Fibroblast of skin of scalp (primary cell): ENCODE data around the gene TMEM131L.
"Not testable (repeated sequence)": the region's sequence is repeated elsewhere in the genome, so short reads cannot be mapped to it uniquely, and the experiment has no call there.

Experiments used
- DNase-seq: peaks from one replicate; pipeline ENCODE4 v3.0.0-alpha.2; 2013

The TMEM131L gene

DNA sequence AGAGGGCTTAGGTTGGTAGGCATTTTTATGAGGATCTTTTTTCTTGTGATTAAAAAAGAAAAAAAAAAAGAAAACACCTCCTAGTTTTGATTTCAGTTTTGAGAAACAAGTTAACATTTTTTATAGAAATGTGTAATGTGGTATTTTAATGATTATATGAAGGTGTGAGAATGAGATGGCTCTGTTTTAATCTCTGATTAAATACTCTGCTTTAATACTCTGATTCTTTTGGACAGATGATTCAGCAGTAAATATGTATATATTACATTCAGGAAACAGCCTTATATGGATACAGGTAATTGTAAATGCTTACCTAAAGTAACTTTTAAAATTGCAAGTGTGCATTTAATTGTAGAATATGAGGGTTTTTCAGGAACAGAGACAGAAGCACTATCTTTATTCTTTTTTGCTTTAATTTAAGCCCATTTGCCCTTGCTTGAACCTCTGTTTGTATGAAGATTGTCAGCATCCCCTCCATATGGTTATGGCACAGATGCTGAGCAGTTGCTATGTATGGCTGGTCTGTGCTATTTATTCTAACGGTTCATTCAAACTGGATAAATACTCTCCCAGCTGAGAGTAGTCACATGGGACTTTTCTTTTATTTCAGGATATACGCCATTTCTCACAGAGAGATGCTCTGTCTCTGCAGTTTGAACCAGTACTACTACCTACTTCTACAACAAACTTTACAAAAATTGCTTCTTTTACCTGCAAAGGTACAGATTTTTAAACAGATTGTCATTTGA, 117.0 kb downstream of the TMEM131L start:
- no peak for DNase-seq

DNA sequence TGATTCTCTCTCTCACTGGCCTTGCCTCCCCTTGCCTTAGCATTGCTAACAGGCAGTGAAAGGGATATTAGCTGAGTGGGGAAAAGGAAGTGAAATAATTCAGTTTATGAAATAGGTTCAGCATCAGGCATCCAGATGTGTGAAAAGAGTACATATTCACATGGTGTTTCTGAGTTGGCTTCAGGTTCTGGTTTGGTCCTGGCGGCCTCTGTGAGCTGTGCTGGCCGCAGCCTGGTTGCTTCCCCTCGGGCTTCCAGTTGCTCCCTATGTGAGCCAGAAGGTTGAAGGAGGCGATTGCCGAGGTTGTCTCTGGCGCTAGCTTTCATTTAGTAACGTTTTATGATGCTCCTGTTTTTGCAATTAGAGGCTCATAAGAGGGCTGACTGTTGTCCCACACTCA, 118.9 kb downstream of the TMEM131L start:
- DNase-seq, result no peak

DNA sequence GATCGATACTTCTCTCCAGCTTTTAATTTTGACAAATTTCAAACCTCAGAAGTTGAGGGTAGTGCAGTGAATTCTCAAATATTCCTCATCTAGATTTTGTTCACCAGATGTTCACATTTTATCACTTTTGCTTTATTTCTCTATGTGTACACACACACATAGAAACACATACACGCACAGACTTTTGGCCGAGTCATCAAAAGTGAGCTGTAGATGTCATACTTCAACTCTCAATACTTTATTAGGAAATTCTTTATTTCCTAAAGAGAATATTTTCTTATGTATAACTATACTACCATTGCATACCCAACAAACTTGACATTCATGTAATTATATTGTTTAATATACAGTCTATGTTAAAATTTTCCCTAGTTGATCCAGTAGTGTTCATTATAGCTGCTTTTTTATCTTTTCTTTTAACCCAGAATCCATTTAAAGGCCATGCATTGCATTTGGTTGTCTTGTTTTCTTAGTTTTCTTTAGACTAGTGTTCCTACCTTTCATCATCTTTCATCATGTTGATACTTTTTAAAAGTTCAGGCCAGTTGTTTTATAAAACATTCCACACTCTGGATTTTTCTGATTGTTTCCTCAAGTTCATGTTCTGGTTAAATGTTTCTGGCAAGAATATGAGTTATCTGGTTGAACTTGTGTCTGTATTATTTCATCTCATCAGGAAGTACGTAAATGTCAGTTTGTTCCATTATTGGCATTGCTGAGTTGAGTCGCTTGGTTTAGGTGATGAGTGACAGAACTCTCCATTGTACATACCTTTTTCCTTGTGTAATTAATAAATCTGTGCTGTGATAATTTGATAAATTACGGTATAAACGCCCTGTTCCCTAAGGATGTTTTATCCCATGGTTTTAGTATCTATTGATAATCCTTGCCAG, 123.8 kb downstream of the TMEM131L start:
- no peak for DNase-seq

DNA sequence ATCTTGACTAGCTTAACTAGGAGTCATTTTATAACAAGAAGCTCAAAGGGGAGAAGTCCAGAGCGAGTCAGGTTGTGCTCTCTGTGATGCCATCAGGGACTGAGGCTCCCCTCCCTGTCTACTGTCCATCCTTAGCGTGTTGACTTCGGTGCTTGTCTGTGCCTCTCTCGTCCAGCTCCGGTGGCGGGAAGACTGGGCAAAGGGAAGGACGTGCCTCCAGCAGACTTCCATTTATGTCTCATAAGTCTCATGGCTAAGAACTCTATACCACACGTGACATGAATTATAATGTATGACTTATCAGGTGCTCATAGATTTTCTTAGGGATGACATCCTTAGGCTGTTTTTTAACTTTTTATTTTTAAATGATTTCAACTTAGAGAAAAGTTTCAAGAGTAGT, 125.3 kb downstream of the TMEM131L start:
- DNase-seq, result no peak

DNA sequence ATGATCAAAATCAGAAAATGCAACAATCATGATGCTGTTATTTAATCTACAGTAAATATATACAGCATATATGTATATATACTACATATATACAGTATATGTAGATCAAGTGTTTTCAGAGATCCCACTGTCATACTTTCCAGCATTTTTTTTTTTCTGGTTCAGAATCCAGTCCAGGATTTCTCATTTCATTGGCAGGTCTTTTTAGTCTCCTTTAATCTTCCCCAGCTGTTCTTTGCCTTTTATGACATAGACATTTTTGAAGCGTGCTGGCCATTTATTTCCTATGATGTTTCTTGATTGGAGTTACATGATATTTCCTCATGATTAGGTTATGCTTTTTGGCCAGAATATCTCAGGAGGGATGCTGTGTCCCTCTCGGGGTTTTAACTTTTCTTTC, 125.9 kb downstream of the TMEM131L start:
- DNase-seq, result no peak

DNA sequence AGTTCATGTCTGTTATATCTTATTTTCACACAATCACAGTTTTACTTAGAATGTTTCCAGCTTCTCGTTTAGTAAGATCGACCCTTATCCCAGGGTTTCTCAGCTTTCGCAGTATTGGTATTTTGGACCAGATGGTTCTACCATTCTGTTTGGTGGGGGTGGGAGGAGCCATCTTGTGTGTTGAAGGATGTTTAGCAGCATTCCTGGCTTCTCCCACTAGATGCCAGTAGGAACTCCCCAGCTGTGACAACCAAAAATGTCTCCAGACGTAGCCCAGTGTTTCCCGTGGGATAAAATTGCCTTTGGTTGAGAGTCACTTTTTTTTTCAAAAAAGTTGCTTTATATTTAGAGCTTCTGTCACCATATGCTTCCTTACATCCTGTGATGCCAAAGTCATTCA, 127.0 kb downstream of the TMEM131L start:
- peak; percentile 37 for DNase-seq

DNA sequence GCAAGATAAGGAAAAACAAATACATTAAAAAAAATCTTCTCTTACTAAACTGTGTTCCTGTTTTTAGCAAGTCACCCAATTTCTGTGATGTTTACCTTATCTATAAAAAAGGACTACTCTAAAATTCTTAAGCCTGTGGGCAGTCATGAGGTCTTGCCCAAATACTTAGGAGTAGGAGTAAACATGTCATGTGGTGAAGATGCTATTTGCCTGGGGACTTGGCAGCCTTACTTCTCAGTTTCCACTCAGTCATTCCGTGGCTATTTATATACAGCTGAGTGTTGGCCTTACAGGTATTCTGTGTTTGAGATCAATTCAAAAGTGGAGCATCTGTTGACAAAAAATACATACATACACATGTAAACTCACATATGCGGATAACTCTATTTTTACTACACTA, 128.1 kb downstream of the TMEM131L start:
- peak; percentile 24 for DNase-seq

DNA sequence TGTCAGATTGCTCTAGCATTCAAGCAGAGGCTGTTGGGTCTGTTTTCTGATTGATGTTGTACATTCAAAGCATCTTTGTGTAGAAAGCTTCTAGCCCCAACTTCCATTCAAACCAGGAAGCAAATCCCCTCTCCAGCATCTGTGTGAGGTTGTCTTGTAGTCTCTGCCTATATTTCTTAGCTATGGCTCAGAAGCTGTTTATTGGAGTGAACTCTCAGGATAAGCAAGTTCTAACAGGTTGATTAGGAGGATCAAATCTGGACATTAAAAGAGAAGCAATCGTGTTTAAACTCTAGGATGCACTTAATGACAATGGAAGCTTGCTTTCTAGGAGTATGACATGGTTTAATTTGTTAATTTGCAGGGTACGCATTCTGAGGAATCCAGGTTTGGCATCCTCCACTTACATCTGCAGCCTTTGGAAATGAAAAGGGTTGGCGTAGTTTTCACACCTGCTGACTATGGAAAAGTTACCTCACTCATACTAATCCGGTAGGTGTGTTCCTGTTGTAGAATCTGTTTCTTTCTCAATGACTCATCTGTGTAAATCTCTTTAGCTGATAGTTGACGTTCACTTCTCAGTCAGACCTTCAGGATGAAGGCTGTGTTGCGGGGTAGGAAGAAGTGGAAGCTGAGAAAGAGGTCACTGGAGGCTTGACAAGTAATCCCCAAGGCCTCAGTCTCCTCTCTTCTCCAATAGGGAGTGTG, 129.9 kb downstream of the TMEM131L start:
- no peak for DNase-seq

DNA sequence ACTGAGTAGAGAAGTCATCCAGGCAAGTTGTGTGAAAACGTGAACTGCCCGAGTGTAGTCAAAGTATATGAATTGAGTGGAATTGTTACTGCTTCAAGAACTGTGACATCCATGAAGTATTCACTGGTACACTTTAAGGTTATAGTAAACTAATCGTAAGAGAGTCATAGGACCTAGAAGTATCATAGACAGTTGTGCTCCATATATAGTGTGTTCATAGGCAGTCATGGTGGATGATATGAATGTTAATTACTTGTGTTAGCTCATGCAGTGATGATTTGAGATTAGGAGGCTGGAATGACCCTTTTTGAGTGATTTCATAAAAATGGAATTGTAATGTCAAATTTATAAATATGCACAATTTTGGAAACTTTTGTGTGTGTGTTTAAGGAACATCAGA, 136.6 kb downstream of the TMEM131L start:
- DNase-seq, result no peak

DNA sequence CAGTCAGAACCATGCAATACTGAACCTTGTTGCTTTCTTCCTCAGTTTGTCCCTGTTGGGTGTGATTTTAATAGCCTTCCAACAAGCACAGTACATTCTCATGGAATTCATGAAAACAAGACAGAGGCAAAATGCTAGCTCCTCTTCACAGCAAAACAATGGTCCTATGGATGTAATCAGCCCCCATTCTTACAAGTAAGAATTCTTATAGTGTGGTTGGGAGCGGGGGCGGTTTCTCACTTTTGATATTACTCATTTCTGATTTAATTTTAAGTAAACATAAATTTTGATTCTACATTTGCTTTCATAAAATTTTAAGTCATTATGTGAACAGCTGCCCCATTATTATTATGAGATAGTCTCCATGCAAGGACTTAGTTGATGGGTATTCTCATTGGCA, 137.1 kb downstream of the TMEM131L start:
- no peak for DNase-seq

DNA sequence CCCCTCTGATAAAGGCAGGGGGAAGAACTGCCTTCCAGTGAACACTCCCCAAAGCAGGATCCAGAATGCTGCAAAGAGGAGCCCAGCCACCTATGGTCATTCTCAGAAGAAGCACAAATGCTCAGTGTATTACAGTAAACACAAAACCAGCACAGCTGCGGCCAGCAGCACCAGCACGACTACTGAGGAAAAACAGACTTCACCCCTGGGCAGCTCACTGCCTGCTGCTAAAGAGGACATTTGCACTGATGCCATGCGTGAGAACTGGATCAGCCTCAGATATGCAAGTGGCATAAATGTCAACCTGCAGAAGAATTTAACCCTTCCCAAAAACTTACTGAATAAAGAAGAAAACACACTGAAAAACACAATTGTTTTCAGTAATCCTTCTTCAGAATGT, 137.7 kb downstream of the TMEM131L start:
- no peak for DNase-seq

DNA sequence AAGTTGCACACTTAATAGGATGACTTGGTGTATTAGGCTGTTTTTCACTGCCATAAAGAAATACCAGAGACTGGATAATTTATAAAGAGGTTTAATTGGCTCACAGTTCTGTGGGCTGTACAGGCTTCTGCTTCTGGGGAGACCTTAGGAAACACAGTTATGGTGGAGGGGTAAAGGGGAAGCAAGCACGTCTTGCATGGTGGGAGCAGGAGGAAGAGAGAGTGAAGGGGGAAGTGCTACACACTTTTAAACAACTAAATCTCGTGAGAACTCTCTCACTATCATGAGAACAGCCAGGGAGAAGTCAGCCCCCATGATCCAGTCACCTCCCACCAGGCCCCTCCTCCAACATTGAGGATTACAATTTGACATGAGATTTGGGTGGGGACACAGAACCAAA, 142.9 kb downstream of the TMEM131L start:
- not testable (repeated sequence) for DNase-seq

DNA sequence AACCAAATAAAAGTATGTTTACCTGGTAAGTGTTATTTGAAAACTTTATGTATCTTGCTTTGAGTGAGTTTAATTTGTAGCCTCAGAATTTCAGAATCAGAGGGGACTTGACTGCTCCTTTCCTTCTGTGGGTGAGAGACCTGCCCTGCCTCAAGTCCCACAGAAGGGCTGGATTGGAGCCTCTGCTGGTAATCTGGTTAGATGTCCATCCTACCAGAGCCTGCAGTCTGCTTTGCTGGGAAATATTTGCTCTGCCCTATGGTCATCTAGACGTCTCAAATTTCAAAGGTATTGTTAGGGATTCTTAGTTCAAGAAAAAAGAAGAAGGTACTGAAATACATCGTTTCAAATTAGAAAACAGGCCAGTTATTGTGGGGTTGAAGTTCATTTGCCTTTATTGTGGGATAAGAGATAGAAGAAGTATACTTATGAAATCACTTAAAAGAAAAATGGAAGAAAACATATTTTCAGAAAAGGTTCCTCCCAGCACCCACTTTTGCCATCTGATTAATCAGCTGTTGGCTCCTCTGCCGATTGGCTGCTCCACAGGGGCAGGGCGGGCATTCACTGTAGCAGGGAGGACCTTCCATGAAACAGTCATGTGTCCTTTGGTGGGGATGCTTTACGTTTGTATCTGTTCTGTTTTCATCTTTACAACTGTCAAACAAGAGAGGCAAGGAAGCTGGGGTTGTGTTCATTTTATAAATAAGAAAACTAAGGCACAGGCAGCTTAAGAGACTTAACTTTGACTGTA, 144.6 kb downstream of the TMEM131L start:
- DNase-seq, result no peak

DNA sequence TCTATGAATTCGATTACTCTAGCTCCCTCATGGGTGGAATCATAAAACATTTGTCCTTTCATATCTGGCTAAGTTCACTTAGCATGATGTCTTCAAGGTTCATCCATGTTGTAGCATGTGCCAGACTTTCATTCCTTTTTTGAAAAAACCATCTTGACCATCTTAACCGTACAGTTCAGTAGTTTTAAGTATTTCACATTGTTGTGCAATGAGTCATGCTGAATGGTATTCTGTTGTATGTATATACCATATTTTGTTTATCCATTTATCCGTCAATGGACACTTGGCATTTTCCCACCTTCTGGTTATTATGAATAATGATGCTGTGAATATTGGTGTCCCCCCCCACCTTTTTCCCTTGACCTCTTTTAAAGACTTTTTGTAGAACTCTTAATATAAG, 145.5 kb downstream of the TMEM131L start:
- DNase-seq, result peak; percentile 60

DNA sequence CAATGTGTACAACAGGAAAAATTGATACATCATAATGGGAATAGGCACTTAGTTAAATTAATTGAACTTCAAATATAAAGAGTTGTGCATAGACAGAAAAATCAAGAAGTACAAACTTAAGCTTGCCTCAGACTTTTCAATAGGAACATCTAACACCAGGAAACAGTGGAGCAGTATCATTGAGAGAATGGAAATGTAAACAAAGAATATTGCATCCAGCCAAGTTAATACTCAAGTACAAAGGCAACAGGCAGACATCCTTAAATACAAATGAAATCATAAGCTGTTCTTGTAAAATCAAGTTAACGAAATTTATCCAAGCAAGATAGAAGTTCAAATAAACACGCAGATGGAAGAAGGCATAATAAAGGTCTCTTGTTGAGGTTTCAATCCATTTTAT, 146.7 kb downstream of the TMEM131L start:
- no peak for DNase-seq

DNA sequence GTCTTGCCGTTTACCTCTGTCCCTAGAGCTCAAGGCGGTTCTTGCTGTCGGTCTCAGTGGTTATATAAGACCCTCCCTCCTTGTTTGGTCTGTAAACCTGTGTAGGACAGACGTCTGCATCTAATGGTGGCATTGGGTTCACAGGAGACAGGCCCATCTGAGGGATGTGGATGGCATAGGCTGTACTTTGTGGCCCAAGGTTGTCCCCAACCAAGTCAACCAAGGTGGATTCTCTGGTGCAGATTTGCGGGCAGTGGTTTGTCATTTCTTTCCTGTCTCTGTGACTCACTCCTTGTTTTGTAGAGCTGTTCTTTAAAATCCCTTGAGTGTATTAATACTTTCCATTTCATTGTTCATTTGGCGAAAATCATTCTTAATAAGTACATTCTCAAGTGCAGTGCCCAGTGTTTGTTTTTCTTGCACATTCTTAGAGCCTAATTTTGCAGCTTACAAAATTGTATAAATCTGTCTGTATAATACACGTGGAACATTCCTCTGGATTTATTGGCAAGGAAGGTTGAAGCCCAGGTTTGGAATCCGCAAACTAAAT, 149.9 kb downstream of the TMEM131L start:
- no peak for DNase-seq

DNA sequence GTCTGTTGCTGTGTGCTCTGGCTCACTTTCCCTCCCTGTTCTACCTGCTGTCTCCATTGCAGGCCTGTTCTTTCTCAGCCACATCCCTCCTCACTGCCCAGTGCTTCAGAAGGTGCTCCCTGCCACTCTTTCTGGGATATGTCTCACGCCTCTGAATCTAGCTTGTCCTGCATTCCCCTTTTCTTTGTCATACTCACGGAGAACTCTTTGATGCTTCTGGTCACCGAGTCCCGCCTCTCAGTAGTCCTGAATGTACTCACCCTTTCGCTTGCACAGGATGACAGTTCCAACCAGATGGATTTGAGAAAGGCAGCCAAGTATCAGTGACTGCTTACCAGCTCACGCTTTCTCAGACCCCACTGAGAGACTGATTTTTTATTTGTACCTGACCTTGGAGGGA, 152.7 kb downstream of the TMEM131L start:
- DNase-seq, result peak; percentile 4

DNA sequence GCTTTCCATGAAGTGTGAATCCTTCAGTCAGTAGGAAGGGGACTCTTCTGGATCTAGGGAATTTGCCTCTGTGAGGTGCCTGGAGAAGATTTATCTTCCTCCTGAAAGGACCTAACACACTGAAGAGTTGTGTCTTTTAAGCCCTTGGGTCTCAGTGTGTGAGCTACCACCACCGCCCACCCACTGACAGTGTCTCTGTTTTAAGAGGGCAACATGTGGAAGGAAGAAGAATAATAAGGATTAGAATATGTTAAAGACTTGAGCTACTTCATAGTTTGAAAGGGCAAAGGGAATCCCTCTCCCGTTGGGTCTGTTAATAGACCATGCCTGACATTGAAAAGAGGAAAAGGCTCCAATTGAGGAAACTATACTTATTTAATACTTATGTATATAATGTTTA, 153.7 kb downstream of the TMEM131L start:
- DNase-seq, result no peak

DNA sequence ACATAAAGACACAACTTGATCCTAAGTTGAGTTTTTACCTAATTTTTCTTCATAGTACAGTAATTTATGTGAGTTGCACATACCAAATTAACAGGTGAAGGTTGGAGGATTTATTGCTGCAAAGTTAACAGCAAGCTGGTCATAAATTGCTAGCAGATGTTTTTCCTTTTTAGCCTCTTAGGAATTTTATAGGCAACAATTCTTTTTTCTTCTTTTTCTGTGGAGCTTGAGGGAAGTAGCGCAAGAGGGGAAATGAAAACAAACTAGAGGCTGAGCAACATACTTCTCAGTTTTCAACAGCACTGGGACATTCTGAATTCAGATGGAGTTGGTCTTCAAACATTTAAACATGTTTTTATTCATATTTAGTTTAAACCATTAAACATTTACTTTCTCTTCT, 154.2 kb downstream of the TMEM131L start:
- peak; percentile 51 for DNase-seq

DNA sequence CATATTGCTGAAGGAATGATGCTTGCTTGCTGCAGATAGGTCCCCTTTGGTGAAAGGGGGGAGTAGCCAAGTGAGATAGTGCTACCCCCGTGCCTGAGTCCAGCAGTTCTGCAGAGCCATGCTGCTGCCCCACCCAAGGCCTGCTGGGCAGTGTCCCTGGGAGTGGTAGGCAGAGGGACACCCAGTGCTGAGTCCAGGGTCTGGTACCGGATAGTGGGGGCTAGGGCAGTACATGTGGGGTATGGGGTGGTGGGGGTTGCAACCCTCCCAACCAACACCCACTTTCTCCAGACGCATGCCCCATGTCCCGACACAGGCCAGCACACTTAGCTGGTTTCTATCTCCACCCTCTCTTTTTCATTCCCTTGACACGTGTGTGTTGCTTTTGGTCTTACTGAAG, 155.9 kb downstream of the TMEM131L start:
- DNase-seq, result no peak

DNA sequence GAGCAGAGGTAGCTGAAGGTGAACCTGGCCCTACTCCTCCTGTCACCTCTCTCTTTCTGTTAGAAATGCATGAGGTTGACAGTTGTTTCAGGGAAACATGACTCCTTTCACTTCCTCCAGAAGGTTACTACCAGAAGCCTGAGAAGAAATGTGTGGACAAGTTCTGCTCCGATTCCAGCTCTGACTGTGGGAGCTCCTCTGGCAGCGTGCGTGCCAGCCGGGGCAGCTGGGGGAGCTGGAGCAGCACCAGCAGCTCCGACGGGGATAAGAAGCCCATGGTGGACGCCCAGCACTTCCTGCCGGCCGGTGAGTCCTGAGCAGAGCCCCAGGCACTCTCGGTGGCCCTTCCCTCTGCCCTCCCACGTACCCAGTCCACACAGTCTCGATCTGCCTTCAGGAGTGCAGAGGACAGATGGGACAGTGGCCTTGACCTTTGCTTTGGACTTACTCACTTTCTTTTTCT, 156.6 kb downstream of the TMEM131L start:
- no peak for DNase-seq

DNA sequence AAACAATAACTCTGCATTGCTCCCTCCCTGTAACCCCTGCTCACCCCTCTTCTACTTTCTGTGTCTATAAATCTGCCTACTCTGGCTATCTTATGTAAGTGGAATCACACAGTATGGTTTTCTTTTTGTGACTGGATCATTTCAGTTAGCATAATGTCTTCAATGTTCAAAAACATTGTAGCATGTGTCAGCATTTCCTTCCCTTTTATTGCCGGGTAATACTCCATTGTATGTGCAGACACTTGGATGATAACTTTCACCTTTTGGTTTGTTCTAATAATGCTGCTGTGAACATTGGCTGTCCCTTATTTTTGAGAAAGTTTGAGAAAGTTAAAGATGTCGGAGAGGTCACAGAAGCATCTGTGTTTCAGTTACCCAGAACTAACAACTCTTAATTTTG, 157.3 kb downstream of the TMEM131L start:
- DNase-seq, result no peak
